KMS-11 (cell line): Measurements from ENCODE around the gene TIAL1.

Source experiments
- H2AFZ ChIP-seq: fragments of 200-600 bp; sonication (generic); 2 replicates; pipeline ENCODE4 v1.6.1; 2016; ENCODE audit warnings: antibody characterized with exemption, mixed run types, low read depth
- H3K27ac ChIP-seq: fragments of 200-600 bp; sonication (generic); 2 replicates; pipeline ENCODE4 v1.6.1; 2016; ENCODE audit warnings: mild to moderate bottlenecking, mixed run types
- H3K27me3 ChIP-seq: fragments of 200-600 bp; sonication (generic); 2 replicates; pipeline ENCODE4 v1.6.1; 2017; ENCODE audit warnings: mild to moderate bottlenecking, low read depth, mixed run types, moderate library complexity; ENCODE audit not compliant: insufficient read depth
- H3K36me3 ChIP-seq: fragments of 200-600 bp; sonication (generic); 2 replicates; pipeline ENCODE4 v1.6.1; 2017; ENCODE audit warnings: mild to moderate bottlenecking, mixed run types; ENCODE audit not compliant: insufficient read depth
- H3K4me1 ChIP-seq: fragments of 200-600 bp; sonication (generic); 2 replicates; pipeline ENCODE4 v1.6.1; 2016; ENCODE audit warnings: mild to moderate bottlenecking, low read depth, mixed run types; ENCODE audit not compliant: poor library complexity, severe bottlenecking
- H3K4me2 ChIP-seq: fragments of 200-600 bp; sonication (generic); 2 replicates; pipeline ENCODE4 v1.7.0; 2016; ENCODE audit warnings: mild to moderate bottlenecking, mixed run types
- H3K4me3 ChIP-seq: fragments of 200-600 bp; sonication (generic); IDR thresholded peaks from 2 replicates; pipeline ENCODE4 v1.6.1; 2017; ENCODE audit warnings: low read depth, low read length, mixed read lengths; ENCODE audit not compliant: insufficient read depth
- H3K79me2 ChIP-seq: fragments of 200-600 bp; sonication (generic); 2 replicates; pipeline ENCODE4 v1.6.1; 2016; ENCODE audit warnings: low read depth, mixed run types; ENCODE audit not compliant: insufficient read depth
- H3K9ac ChIP-seq: fragments of 200-600 bp; sonication (generic); 2 replicates; pipeline ENCODE4 v1.6.1; 2016; ENCODE audit warnings: mild to moderate bottlenecking, mixed run types
- H4K20me1 ChIP-seq: fragments of 200-600 bp; sonication (generic); 2 replicates; pipeline ENCODE4 v1.6.1; 2016; ENCODE audit warnings: mild to moderate bottlenecking, mixed run types; ENCODE audit not compliant: insufficient read depth
- CTCF ChIP-seq: fragments of 200-600 bp; sonication (generic); conservative IDR thresholded peaks from 2 replicates; pipeline ENCODE4 v1.6.1; 2017; ENCODE audit warnings: low read depth, mild to moderate bottlenecking, antibody characterized with exemption, low read length, moderate library complexity, mixed read lengths

TIAL1 gene

GRCh38 chr10:119638982-119639381 is 42.2 kb upstream of the TIAL1 start:
- H3K4me1 ChIP-seq: peaks cover 18% of the 10 kb centered on the region
- H3K4me3 ChIP-seq: no peak overlapping the region
- no peaks in the 10 kb centered on the region for H3K79me2 ChIP-seq
- no peaks in the 10 kb centered on the region for H4K20me1 ChIP-seq
- no peak overlapping the region for H3K9ac ChIP-seq
- no peak for TF ChIP-seq CTCF
- H3K27ac ChIP-seq: no peak overlapping the region
- no peaks in the 10 kb centered on the region for H3K27me3 ChIP-seq
- H3K4me2 ChIP-seq: no peak overlapping the region
- no peaks in the 10 kb centered on the region for H3K36me3 ChIP-seq
- no peak overlapping the region for H2AFZ ChIP-seq

- no peak overlapping the region for H2AFZ ChIP-seq
- no peak for TF ChIP-seq CTCF
- no peak overlapping the region for H3K4me3 ChIP-seq
- H3K4me2 ChIP-seq: no peak overlapping the region
- no peaks in the 10 kb centered on the region for H3K36me3 ChIP-seq
- H4K20me1 ChIP-seq: no peaks in the 10 kb centered on the region
- H3K79me2 ChIP-seq: no peaks in the 10 kb centered on the region
- H3K27ac ChIP-seq: no peak overlapping the region
- no peaks in the 10 kb centered on the region for H3K27me3 ChIP-seq
- peaks cover 13% of the 10 kb centered on the region for H3K4me1 ChIP-seq
- H3K9ac ChIP-seq: no peak overlapping the region
Observed at GRCh38 chr10:119637631-119638030, 40.9 kb upstream of the TIAL1 start.

- no peak overlapping the region for H3K9ac ChIP-seq
- H3K79me2 ChIP-seq: no peaks in the 10 kb centered on the region
- no peaks in the 10 kb centered on the region for H4K20me1 ChIP-seq
- TF ChIP-seq CTCF: no peak
- H3K4me2 ChIP-seq: no peak overlapping the region
- no peak overlapping the region for H3K4me3 ChIP-seq
- no peaks in the 10 kb centered on the region for H3K36me3 ChIP-seq
- H3K27me3 ChIP-seq: no peaks in the 10 kb centered on the region
- no peaks in the 10 kb centered on the region for H3K4me1 ChIP-seq
- H3K27ac ChIP-seq: no peak overlapping the region
- no peak overlapping the region for H2AFZ ChIP-seq
Observed at GRCh38 chr10:119634219-119634544, 37.4 kb upstream of the TIAL1 start.

- no peak overlapping the region for H3K4me3 ChIP-seq
- no peak for TF ChIP-seq CTCF
- H3K79me2 ChIP-seq: no peaks in the 10 kb centered on the region
- no peaks in the 10 kb centered on the region for H3K36me3 ChIP-seq
- H3K9ac ChIP-seq: no peak overlapping the region
- H4K20me1 ChIP-seq: no peaks in the 10 kb centered on the region
- no peak overlapping the region for H3K4me2 ChIP-seq
- H2AFZ ChIP-seq: no peak overlapping the region
- H3K27me3 ChIP-seq: no peaks in the 10 kb centered on the region
- H3K4me1 ChIP-seq: no peaks in the 10 kb centered on the region
- no peak overlapping the region for H3K27ac ChIP-seq
Observed at GRCh38 chr10:119633538-119634218, 36.9 kb upstream of the TIAL1 start.
